RWPE1 (cell line): ENCODE measurements around the gene DSCAM.

Experiments
- CTCF ChIA-PET: fragments of 350-600 bp; sonication (Branson Sonifier 250); formaldehyde crosslinking; extraction: SDS; loops from one replicate; lab custom pipeline; 2021; lab: Yijun Ruan, JAX
- POLR2A ChIA-PET: fragments of 400-600 bp; formaldehyde crosslinking; extraction: SDS; loops from one replicate; lab custom pipeline; 2020; ENCODE audit warnings: antibody characterized with exemption; ENCODE audit not compliant: low non-redundant PET; lab: Yijun Ruan, JAX
- DNase-seq: peaks from one replicate; pipeline ENCODE4 v3.0.0; 2012; ENCODE audit warnings: low spot score
- H3K27ac ChIP-seq: fragments of 450-650 bp; 2 replicates; pipeline ENCODE4 v1.5.1; 2017
- TF ChIP-seq, protein P1 (sequence below): fragments of 450-650 bp; conservative IDR thresholded peaks from 2 replicates; pipeline ENCODE4 v1.5.1; 2017; ENCODE audit warnings: low read depth, mild to moderate bottlenecking

DSCAM gene

DNA sequence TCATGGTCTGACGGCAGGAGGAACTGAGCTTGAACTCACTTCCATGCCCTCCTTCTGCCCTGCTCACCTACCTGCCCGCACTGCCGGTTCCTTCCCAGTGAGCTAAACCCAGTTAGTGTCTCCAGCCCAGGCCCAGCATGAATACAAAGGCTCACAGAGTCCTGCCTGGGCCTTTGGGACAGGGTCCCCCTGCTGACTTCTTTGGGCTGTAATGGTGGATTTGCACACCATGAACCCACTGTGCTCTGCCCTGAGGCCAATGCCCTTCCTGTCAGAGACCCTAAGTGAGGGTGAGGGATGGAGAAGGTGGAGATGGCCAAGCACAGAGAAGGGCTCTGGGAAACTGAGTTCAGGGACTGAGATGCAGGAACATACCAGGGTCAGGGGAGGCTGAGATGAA lies 826.3 kb downstream of the DSCAM start:
- no peak overlapping the region for H3K27ac ChIP-seq
- POLR2A ChIA-PET: no interaction called here
- TF ChIP-seq, protein P1, sequence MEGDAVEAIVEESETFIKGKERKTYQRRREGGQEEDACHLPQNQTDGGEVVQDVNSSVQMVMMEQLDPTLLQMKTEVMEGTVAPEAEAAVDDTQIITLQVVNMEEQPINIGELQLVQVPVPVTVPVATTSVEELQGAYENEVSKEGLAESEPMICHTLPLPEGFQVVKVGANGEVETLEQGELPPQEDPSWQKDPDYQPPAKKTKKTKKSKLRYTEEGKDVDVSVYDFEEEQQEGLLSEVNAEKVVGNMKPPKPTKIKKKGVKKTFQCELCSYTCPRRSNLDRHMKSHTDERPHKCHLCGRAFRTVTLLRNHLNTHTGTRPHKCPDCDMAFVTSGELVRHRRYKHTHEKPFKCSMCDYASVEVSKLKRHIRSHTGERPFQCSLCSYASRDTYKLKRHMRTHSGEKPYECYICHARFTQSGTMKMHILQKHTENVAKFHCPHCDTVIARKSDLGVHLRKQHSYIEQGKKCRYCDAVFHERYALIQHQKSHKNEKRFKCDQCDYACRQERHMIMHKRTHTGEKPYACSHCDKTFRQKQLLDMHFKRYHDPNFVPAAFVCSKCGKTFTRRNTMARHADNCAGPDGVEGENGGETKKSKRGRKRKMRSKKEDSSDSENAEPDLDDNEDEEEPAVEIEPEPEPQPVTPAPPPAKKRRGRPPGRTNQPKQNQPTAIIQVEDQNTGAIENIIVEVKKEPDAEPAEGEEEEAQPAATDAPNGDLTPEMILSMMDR: no peak
- CTCF ChIA-PET: no interaction called here
- no peak for DNase-seq

DNA sequence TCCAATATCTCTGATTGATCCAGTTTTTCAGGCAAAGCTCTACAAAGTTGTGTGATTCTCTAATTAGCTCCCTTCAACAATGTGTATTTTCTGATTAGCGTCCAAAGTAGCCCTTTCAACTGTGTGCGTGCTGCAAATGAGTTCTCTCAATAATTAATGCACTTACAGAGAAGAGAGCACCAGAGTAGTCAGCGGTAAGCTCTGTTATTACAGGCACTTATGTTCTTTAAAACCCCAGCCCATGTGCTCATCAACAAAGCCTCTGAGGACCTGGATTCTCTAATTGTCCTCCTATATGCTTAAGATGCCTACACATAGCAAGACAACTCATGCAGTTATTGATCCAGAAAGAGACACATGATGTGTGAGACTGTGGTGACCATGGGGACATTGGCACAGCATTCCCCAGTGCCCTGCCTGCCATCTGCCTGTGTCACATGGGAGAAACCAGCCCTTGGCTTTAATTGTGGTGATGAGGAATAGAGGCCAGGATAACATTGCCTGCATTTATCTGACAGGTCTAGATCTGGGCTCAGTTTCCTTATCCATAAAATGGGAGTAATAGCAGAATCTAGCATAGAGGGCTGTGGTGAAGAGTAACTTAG lies 828.0 kb downstream of the DSCAM start:
- ChIA-PET POLR2A (no interaction called here), CTCF (no interaction called here)
- DNase-seq: no peak
- TF ChIP-seq, protein P1: no peak
- H3K27ac ChIP-seq: no peak overlapping the region

DNA sequence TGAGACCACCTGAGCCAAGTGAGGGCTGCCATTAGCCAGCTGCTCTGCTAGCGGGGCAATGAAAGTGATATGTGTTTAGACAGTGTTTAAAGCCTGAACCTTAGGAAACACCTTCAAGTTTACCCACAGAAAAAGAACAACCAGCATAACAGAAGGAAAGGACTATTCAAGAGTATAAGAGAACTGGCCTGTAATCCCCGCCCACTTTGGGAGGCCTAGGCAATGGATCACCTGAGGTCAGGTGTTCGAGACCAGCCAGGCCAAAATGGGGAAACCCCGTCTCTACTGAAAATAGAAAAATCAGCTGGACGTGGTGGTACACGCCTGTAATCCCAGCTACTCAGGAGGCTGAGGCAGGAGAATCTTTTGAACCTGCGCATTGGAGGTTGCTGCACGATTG lies 830.3 kb downstream of the DSCAM start:
- CTCF ChIA-PET: no interaction called here
- TF ChIP-seq, protein P1: no peak
- POLR2A ChIA-PET: no interaction called here
- H3K27ac ChIP-seq: no peak overlapping the region
- DNase-seq: no peak

DNA sequence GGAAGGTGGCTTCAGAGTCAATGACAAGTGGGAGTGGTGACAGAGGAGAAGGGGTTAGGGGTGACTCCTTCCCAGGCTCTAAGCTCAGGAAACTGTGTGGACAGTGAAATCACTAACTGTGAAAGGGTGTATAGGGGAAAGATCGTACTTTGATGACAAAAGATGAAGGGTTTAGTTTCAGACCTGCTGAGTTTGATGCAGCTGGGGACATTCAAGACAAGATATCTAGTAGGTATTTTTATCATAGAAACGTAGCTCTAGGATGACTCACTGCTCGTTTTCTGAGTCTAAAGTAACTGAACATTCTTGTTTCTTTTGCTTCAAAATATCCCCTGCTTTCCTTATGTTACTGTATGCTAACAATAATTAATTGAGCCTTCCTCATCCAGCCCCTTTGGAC lies 830.7 kb downstream of the DSCAM start:
- TF ChIP-seq, protein P1: no peak
- ChIA-PET POLR2A (no interaction called here), CTCF (no interaction called here)
- H3K27ac ChIP-seq: no peak overlapping the region
- DNase-seq: no peak

DNA sequence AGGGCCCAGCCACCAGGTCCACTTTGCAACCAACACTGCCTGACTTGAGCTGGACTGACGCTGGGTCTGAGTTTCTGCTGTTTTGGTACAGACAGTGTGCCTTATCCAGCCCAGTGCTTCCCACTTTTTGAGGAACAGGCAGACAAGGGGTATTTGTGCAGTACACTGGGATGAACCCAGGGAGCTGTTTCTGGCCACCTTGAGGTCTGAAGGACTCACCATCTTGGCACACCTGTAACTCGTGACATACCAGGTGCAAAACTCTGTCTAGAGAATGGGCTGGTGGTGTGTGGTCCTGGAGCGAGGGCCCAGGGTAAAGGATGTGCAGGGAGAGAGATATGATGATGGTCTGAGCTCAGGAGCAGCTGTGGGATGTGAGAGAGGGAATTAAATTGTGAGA lies 831.1 kb downstream of the DSCAM start:
- H3K27ac ChIP-seq: no peak overlapping the region
- ChIA-PET CTCF (no interaction called here), POLR2A (no interaction called here)
- no peak for DNase-seq
- TF ChIP-seq, protein P1: no peak

DNA sequence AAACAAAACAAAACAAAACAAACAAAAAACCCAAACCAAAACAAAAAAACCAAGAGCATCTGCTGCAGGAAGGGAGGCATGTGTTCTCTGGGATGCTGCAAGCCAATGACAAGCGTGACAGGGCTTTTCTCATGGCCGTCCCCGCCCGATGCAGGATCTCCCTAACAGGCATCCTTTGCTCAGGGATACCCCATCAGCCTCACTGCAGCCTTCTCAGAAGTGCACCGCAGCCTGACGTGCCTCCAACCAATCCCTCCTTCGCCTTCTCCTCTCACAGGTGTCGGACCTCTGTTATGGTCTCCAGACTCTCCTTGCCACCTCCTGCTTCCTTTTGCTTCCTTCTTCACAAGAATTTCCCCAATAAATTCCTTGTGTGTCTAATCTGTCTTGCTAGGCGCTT lies 832.6 kb downstream of the DSCAM start:
- ChIA-PET CTCF (no interaction called here), POLR2A (no interaction called here)
- no peak for DNase-seq
- no peak overlapping the region for H3K27ac ChIP-seq
- TF ChIP-seq, protein P1: no peak
